Stimulated activated naive CD4-positive, alpha-beta T cell treated with Interleukin-2 at 50 U/mL for 16 hours (primary cell): Measurements from ENCODE around the gene TTLL8.
"Not testable (repeated sequence)": the region's sequence is repeated elsewhere in the genome, so short reads cannot be mapped to it uniquely, and the experiment has no call there.

Experiments used
- DNase-seq: peaks from one replicate; lab custom pipeline; 2025; lab: John Stamatoyannopoulos, UW

Gene TTLL8

GRCh38 chr22:50058061-50058905, at the start of gene TTLL8:
Gene TTLL8, minus strand, starts transcription at chr22:50058298.
- DNase-seq: no peak

- no peak for DNase-seq
Measured at GRCh38 chr22:50107529-50107928, 49.4 kb upstream of the TTLL8 start.

- DNase-seq: no peak
Measured at GRCh38 chr22:50105208-50106100, 47.4 kb upstream of the TTLL8 start.

- DNase-seq: no peak
Measured at GRCh38 chr22:50104141-50104544, 46.0 kb upstream of the TTLL8 start.

- DNase-seq: no peak
Measured at GRCh38 chr22:50102946-50103345, 44.8 kb upstream of the TTLL8 start.

- no peak for DNase-seq
Measured at GRCh38 chr22:50101870-50102565, 43.9 kb upstream of the TTLL8 start.

- no peak for DNase-seq
Measured at GRCh38 chr22:50098052-50098451, 40.0 kb upstream of the TTLL8 start.

- DNase-seq: no peak
Measured at GRCh38 chr22:50092342-50092741, 34.2 kb upstream of the TTLL8 start.

- no peak for DNase-seq
Measured at GRCh38 chr22:50091092-50091768, 33.1 kb upstream of the TTLL8 start.

- DNase-seq: no peak
Measured at GRCh38 chr22:50090412-50090714, 32.3 kb upstream of the TTLL8 start.

- DNase-seq: no peak
Measured at GRCh38 chr22:50089682-50090411, 31.7 kb upstream of the TTLL8 start, which contains the start of gene MOV10L1. Gene MOV10L1, plus strand, starts transcription at chr22:50090006. Its CDS starts 83 bp downstream, at chr22:50090089.

GRCh38 chr22:50089231-50089630, 31.1 kb upstream of the TTLL8 start:
- no peak for DNase-seq

GRCh38 chr22:50088096-50088495, 30.0 kb upstream of the TTLL8 start:
- DNase-seq: no peak

GRCh38 chr22:50087646-50088045, 29.5 kb upstream of the TTLL8 start:
- no peak for DNase-seq

GRCh38 chr22:50086975-50087374, 28.9 kb upstream of the TTLL8 start:
- DNase-seq: not testable (repeated sequence)

- DNase-seq: no peak
Measured at GRCh38 chr22:50086526-50086925, 28.4 kb upstream of the TTLL8 start.

GRCh38 chr22:50085211-50085972, 27.3 kb upstream of the TTLL8 start, which contains the start of gene MLC1:
Gene MLC1, minus strand, starts transcription at chr22:50085426. Its CDS starts 524 bp downstream, at chr22:50084902.
- no peak for DNase-seq

- DNase-seq: no peak
Measured at GRCh38 chr22:50084614-50085021, 26.5 kb upstream of the TTLL8 start.

- DNase-seq: no peak
Measured at GRCh38 chr22:50084080-50084477, 26.0 kb upstream of the TTLL8 start.

- DNase-seq: no peak
Measured at GRCh38 chr22:50083462-50084079, 25.5 kb upstream of the TTLL8 start.
